ENCODE results near the gene HKDC1. TPM values are rescaled to one million over a fixed set of nuclear protein-coding genes. Genes with fewer than 3 reads are reported as not detected.

The HKDC1 gene
- total and polyA plus RNA-seq, 10 of the 15 experiments (the other 5 are each of a cell fraction or from before 2014, with no cell fraction given), result 0.04 to 0.34 (median 0.13) TPM; not detected in 5

- no peak for FAIRE-seq
- DNase-seq (ENCODE audit: low read depth, low spot score), result no peak
- intact Hi-C loops (cut with micrococcal nuclease; ENCODE audit: unreplicated experiment), result no loop called here
- 78% methylated on average over 3 of the region's 3 CpGs for WGBS (ENCODE audit: insufficient coverage, insufficient replicate concordance, low lambda C conversion rate, missing lambda C conversion rate)
- in situ Hi-C loops (cut with MboI), result no loop called here
- Histone ChIP-seq H3K4me1 (ENCODE audit: control insufficient read depth, insufficient read depth, low read length) (no peaks in the 10 kb centered on the region), H4K20me1 (ENCODE audit: control insufficient read depth, insufficient read depth) (no peaks in the 10 kb centered on the region), H3K36me3 (ENCODE audit: control insufficient read depth in 2 of 2, insufficient read depth in 2 of 2, low read length in 1 of 2) (peaks cover 5% of the 10 kb centered on the region in 2 experiments; a peak in 3 of 4 replicates), H3K27ac (ENCODE audit: control insufficient read depth, insufficient read depth) (no peak overlapping the region), H3K4me2 (ENCODE audit: control insufficient read depth, insufficient read depth) (no peak overlapping the region), H3K9ac (ENCODE audit: control insufficient read depth, insufficient read depth, low read length) (no peak overlapping the region), H2AFZ (ENCODE audit: control insufficient read depth, low read depth, low read length) (no peak overlapping the region), H3K4me3 (no peak overlapping the region), H3K9me3 (replicated peaks; ENCODE audit: control insufficient read depth, insufficient read depth, low read length) (no peaks in the 10 kb centered on the region; the same call in 2 of the 3 replicates), H3K79me2 (ENCODE audit: control insufficient read depth, insufficient read depth, low read length) (no peaks in the 10 kb centered on the region), H3K27me3 (replicated peaks in 1 of 2; ENCODE audit: control insufficient read depth in 2 of 2, insufficient read depth in 2 of 2, low read length in 1 of 2) (no peaks in the 10 kb centered on the region)
- no peak for ATAC-seq
- no TSS peak for BruUV-seq (replicated peaks)
- SMC1A ChIA-PET (ENCODE audit: uncharacterized antibody, unreplicated experiment), result interaction anchor here (1.5 kb wide), 1 partner anchor 184 kb away, joined by 3 read pairs; no protein-coding TSS in a partner anchor
- CTCF ChIA-PET, result interaction anchor here (0.9 kb wide), 1 partner anchor 13 kb away, joined by 3 read pairs; no protein-coding TSS in a partner anchor
- RAD21 ChIA-PET (ENCODE audit: unreplicated experiment), result interaction anchor here (0.6 to 1.0 kb wide), 2 partner anchors 14 to 758 kb away, joined by 3 read pairs; no protein-coding TSS in a partner anchor
- POLR2A ChIA-PET, result no interaction called here
- TF ChIP-seq SUZ12 (IDR thresholded peaks at IDR 0.05; ENCODE audit: unreplicated experiment) (no peak), RUNX3 (IDR thresholded peaks at IDR 0.05; ENCODE audit: low read length) (no peak), BACH1 (IDR thresholded peaks at IDR 0.05; ENCODE audit: borderline replicate concordance) (no peak), IRF3 (IDR thresholded peaks at IDR 0.05) (no peak), BHLHE40 (IDR thresholded peaks at IDR 0.05; ENCODE audit: borderline replicate concordance in 1 of 2, low read depth in 2 of 2, low read length in 1 of 2) (no peak), CREM (IDR thresholded peaks at IDR 0.05; ENCODE audit: low read depth) (no peak), ZNF592 (IDR thresholded peaks at IDR 0.05) (no peak), SPI1 (IDR thresholded peaks at IDR 0.05; ENCODE audit: borderline replicate concordance, insufficient read depth, low read depth, low read length) (no peak), HDAC2 (IDR thresholded peaks at IDR 0.05) (no peak), CHD2 (IDR thresholded peaks at IDR 0.05; ENCODE audit: borderline replicate concordance, low read depth, low read length) (no peak), SMARCA5 (IDR thresholded peaks at IDR 0.05) (no peak), BCL11A (IDR thresholded peaks at IDR 0.05; ENCODE audit: low read depth, low read length) (no peak), ATF7 (IDR thresholded peaks at IDR 0.05; ENCODE audit: low read depth) (no peak), EGR1 (IDR thresholded peaks at IDR 0.05; ENCODE audit: borderline replicate concordance in 1 of 2, low read depth in 2 of 2, low read length in 2 of 2) (no peak)
- TF ChIP-seq, protein P1, sequence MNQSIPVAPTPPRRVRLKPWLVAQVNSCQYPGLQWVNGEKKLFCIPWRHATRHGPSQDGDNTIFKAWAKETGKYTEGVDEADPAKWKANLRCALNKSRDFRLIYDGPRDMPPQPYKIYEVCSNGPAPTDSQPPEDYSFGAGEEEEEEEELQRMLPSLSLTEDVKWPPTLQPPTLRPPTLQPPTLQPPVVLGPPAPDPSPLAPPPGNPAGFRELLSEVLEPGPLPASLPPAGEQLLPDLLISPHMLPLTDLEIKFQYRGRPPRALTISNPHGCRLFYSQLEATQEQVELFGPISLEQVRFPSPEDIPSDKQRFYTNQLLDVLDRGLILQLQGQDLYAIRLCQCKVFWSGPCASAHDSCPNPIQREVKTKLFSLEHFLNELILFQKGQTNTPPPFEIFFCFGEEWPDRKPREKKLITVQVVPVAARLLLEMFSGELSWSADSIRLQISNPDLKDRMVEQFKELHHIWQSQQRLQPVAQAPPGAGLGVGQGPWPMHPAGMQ (IDR thresholded peaks at IDR 0.05; ENCODE audit: borderline replicate concordance), result no peak
- TF ChIP-seq, protein P2, sequence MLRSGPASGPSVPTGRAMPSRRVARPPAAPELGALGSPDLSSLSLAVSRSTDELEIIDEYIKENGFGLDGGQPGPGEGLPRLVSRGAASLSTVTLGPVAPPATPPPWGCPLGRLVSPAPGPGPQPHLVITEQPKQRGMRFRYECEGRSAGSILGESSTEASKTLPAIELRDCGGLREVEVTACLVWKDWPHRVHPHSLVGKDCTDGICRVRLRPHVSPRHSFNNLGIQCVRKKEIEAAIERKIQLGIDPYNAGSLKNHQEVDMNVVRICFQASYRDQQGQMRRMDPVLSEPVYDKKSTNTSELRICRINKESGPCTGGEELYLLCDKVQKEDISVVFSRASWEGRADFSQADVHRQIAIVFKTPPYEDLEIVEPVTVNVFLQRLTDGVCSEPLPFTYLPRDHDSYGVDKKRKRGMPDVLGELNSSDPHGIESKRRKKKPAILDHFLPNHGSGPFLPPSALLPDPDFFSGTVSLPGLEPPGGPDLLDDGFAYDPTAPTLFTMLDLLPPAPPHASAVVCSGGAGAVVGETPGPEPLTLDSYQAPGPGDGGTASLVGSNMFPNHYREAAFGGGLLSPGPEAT (IDR thresholded peaks at IDR 0.05; ENCODE audit: low read depth), result no peak
These were observed 10.2 kb upstream of the HKDC1 start for GRCh38 chr10:69209787-69210484.

Measured in GM12878 (cell line).